ENCODE results near the gene DPYD.

DPYD gene

DNA sequence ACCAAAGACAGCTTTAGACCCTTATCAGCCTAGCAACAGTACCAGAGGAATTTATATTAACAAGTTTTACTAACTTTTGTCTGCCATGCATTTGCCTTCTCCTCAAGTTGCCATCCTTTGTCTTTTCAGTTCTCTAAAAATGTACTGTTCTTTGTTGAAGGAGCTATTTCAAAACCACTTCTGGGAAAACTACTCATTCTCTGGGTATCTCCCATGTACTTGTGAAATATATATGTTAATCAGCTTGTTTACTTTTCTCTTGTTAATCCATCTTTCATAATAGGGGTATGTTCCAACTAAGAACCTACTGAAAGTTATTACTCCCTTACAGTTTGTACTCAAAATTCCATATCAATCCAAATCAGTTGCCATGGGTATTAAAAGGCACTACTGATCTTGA is 16.3 kb downstream of the DPYD start:
- Histone ChIP-seq H3K27ac (ENCODE audit: low read depth, low read length, poor library complexity, severe bottlenecking) (no peak overlapping the region), H3K9me3 (ENCODE audit: low read length) (no peaks in the 10 kb centered on the region), H3K9ac (ENCODE audit: low read length) (no peak overlapping the region), H4K20me1 (ENCODE audit: insufficient read depth, low read length) (no peaks in the 10 kb centered on the region), H3K4me3 (ENCODE audit: low read depth, low read length, poor library complexity, severe bottlenecking) (no peak overlapping the region), H3F3A (ENCODE audit: insufficient read depth, low read length) (no peaks in the 10 kb centered on the region), H3K4me1 (ENCODE audit: insufficient read depth, low read length, severe bottlenecking) (no peaks in the 10 kb centered on the region), H3K9me2 (ENCODE audit: low read depth, low read length) (no peaks in the 10 kb centered on the region), H3K4me2 (ENCODE audit: low read length) (no peak overlapping the region), H3K27me3 (ENCODE audit: insufficient read depth, low read length) (no peaks in the 10 kb centered on the region), H3K36me3 (ENCODE audit: insufficient read depth, low read length) (no peaks in the 10 kb centered on the region), H2AFZ (ENCODE audit: low read length) (no peak overlapping the region), H3K79me2 (ENCODE audit: insufficient read depth, low read length) (no peaks in the 10 kb centered on the region)
- TF ChIP-seq, protein P1, sequence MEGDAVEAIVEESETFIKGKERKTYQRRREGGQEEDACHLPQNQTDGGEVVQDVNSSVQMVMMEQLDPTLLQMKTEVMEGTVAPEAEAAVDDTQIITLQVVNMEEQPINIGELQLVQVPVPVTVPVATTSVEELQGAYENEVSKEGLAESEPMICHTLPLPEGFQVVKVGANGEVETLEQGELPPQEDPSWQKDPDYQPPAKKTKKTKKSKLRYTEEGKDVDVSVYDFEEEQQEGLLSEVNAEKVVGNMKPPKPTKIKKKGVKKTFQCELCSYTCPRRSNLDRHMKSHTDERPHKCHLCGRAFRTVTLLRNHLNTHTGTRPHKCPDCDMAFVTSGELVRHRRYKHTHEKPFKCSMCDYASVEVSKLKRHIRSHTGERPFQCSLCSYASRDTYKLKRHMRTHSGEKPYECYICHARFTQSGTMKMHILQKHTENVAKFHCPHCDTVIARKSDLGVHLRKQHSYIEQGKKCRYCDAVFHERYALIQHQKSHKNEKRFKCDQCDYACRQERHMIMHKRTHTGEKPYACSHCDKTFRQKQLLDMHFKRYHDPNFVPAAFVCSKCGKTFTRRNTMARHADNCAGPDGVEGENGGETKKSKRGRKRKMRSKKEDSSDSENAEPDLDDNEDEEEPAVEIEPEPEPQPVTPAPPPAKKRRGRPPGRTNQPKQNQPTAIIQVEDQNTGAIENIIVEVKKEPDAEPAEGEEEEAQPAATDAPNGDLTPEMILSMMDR (IDR thresholded peaks at IDR 0.05; ENCODE audit: low read length) = no peak
- TF ChIP-seq EZH2 (IDR thresholded peaks at IDR 0.05; ENCODE audit: borderline replicate concordance, low read length) = no peak

DNA sequence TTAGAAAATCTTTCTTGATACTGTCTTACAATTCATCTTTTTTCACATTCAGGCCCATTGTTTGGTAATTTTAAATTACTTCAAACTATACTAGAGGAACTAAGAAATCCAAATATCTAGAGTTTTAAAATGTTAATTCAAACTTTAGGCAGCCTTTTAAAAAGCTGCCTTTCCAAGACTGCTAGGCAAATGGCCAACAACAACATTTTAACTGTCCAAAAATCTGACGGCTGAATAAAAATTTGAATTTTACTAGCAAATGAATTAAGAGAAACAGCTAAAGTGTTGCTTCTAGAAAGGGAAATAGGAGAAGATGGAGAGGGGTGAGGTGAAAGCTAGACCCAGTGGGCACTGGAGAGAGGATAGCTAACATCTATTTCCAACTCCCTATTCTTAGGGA is 17.2 kb downstream of the DPYD start:
- Histone ChIP-seq H3K9ac (ENCODE audit: low read length) (no peak overlapping the region), H3K36me3 (ENCODE audit: insufficient read depth, low read length) (no peaks in the 10 kb centered on the region), H3K4me2 (ENCODE audit: low read length) (no peak overlapping the region), H3F3A (ENCODE audit: insufficient read depth, low read length) (no peaks in the 10 kb centered on the region), H3K4me1 (ENCODE audit: insufficient read depth, low read length, severe bottlenecking) (no peaks in the 10 kb centered on the region), H3K27ac (ENCODE audit: low read depth, low read length, poor library complexity, severe bottlenecking) (no peak overlapping the region), H3K9me2 (ENCODE audit: low read depth, low read length) (no peaks in the 10 kb centered on the region), H4K20me1 (ENCODE audit: insufficient read depth, low read length) (no peaks in the 10 kb centered on the region), H3K9me3 (ENCODE audit: low read length) (no peaks in the 10 kb centered on the region), H3K4me3 (ENCODE audit: low read depth, low read length, poor library complexity, severe bottlenecking) (no peak overlapping the region), H3K27me3 (ENCODE audit: insufficient read depth, low read length) (no peaks in the 10 kb centered on the region), H2AFZ (ENCODE audit: low read length) (no peak overlapping the region), H3K79me2 (ENCODE audit: insufficient read depth, low read length) (no peaks in the 10 kb centered on the region)
- no peak for TF ChIP-seq EZH2 (IDR thresholded peaks at IDR 0.05; ENCODE audit: borderline replicate concordance, low read length)

DNA sequence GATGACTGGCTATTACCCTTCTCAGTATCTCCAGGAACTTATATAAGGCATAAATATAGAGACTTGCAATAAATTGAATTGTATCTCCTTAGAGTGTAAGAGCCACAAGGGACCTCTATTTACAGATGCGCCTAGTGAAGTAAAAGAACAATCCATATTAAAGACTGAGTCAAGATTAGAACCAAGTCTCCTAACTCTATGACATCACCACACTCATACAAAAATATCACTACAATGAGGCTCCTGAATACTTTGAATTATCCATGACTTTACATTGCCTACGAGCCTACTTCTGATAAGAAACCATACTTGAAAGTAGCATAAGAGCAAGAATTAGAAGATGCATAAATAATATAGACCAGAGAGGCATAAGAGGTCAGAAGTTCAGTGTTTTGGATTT is 18.8 kb downstream of the DPYD start:
- no peaks in the 10 kb centered on the region for H3K36me3 ChIP-seq (ENCODE audit: insufficient read depth, low read length)
- H3F3A ChIP-seq (ENCODE audit: insufficient read depth, low read length) = no peaks in the 10 kb centered on the region
- H3K9me3 ChIP-seq (ENCODE audit: low read length) = no peaks in the 10 kb centered on the region
- no peaks in the 10 kb centered on the region for H4K20me1 ChIP-seq (ENCODE audit: insufficient read depth, low read length)
- H2AFZ ChIP-seq (ENCODE audit: low read length) = no peak overlapping the region
- H3K4me2 ChIP-seq (ENCODE audit: low read length) = no peak overlapping the region
- TF ChIP-seq, protein P1 (IDR thresholded peaks at IDR 0.05; ENCODE audit: low read length) = no peak
- no peak for TF ChIP-seq EZH2 (IDR thresholded peaks at IDR 0.05; ENCODE audit: borderline replicate concordance, low read length)
- H3K4me3 ChIP-seq (ENCODE audit: low read depth, low read length, poor library complexity, severe bottlenecking) = no peak overlapping the region
- H3K4me1 ChIP-seq (ENCODE audit: insufficient read depth, low read length, severe bottlenecking) = no peaks in the 10 kb centered on the region
- H3K9ac ChIP-seq (ENCODE audit: low read length) = no peak overlapping the region
- H3K27ac ChIP-seq (ENCODE audit: low read depth, low read length, poor library complexity, severe bottlenecking) = no peak overlapping the region
- H3K27me3 ChIP-seq (ENCODE audit: insufficient read depth, low read length) = no peaks in the 10 kb centered on the region
- no peaks in the 10 kb centered on the region for H3K9me2 ChIP-seq (ENCODE audit: low read depth, low read length)
- no peaks in the 10 kb centered on the region for H3K79me2 ChIP-seq (ENCODE audit: insufficient read depth, low read length)

DNA sequence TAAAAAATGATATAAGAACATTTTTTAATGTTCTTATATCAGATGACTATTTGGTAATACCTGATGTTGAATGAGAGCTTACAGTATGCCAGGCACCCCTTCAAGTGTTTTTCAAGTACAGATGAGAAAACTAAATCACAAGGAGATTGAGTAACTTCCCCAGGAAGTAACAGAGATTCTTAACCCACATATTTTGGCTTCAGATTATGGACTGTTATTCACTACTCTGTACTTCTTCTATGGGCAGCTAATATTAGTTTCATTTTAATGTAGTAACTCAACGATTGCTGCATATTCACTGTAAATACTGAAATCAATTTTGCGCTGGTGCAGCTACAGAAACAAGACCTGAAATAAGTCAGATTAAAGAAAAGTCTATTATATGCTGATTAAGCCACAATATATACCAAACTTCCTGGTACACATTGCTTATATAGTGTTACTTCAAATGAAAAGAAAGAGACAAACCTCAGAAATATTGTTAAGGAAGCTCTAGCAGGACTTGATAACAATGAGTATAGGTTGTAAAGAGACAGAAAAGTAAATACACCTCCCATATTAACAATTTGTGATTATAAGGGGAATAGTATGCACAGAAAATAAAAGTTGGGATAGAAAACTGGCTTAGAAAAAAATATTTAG is 19.7 kb downstream of the DPYD start:
- no peak overlapping the region for H3K4me3 ChIP-seq (ENCODE audit: low read depth, low read length, poor library complexity, severe bottlenecking)
- no peak overlapping the region for H2AFZ ChIP-seq (ENCODE audit: low read length)
- H3K9me3 ChIP-seq (ENCODE audit: low read length) = no peaks in the 10 kb centered on the region
- no peaks in the 10 kb centered on the region for H3K4me1 ChIP-seq (ENCODE audit: insufficient read depth, low read length, severe bottlenecking)
- H3K27ac ChIP-seq (ENCODE audit: low read depth, low read length, poor library complexity, severe bottlenecking) = no peak overlapping the region
- no peak overlapping the region for H3K9ac ChIP-seq (ENCODE audit: low read length)
- no peaks in the 10 kb centered on the region for H3K79me2 ChIP-seq (ENCODE audit: insufficient read depth, low read length)
- no peak overlapping the region for H3K4me2 ChIP-seq (ENCODE audit: low read length)
- H3K36me3 ChIP-seq (ENCODE audit: insufficient read depth, low read length) = no peaks in the 10 kb centered on the region
- H3K27me3 ChIP-seq (ENCODE audit: insufficient read depth, low read length) = no peaks in the 10 kb centered on the region
- no peaks in the 10 kb centered on the region for H4K20me1 ChIP-seq (ENCODE audit: insufficient read depth, low read length)
- H3K9me2 ChIP-seq (ENCODE audit: low read depth, low read length) = no peaks in the 10 kb centered on the region
- TF ChIP-seq, protein P1 (IDR thresholded peaks at IDR 0.05; ENCODE audit: low read length) = no peak
- TF ChIP-seq EZH2 (IDR thresholded peaks at IDR 0.05; ENCODE audit: borderline replicate concordance, low read length) = no peak
- no peaks in the 10 kb centered on the region for H3F3A ChIP-seq (ENCODE audit: insufficient read depth, low read length)

All from OCI-LY1 (cell line).